ENCODE results near the gene HOXD10.

The HOXD10 gene

GRCh38 chr2:176136374-176137251, 20.0 kb downstream of the HOXD10 start:
- peak; percentile 64 for DNase-seq (ENCODE audit: low spot score)

- no peak for DNase-seq (ENCODE audit: low spot score)
These were observed 20.6 kb downstream of the HOXD10 start for GRCh38 chr2:176137252-176137580.

GRCh38 chr2:176137906-176138305, 21.3 kb downstream of the HOXD10 start:
- DNase-seq (ENCODE audit: low spot score): peak; percentile 44

GRCh38 chr2:176138526-176138922, 21.9 kb downstream of the HOXD10 start:
- peak; percentile 39 for DNase-seq (ENCODE audit: low spot score)

- DNase-seq (ENCODE audit: low spot score): peak; percentile 66
These were observed 22.5 kb downstream of the HOXD10 start for GRCh38 chr2:176138923-176139660.

- peak; percentile 74 for DNase-seq (ENCODE audit: low spot score)
These were observed 23.3 kb downstream of the HOXD10 start for GRCh38 chr2:176139661-176140512.

GRCh38 chr2:176140513-176141317, 24.1 kb downstream of the HOXD10 start:
- peak; percentile 95 for DNase-seq (ENCODE audit: low spot score)

- no peak for DNase-seq (ENCODE audit: low spot score)
These were observed 25.7 kb downstream of the HOXD10 start for GRCh38 chr2:176142281-176142680.

- no peak for DNase-seq (ENCODE audit: low spot score)
These were observed 28.7 kb downstream of the HOXD10 start for GRCh38 chr2:176145085-176145969.

GRCh38 chr2:176146101-176146500, 29.5 kb downstream of the HOXD10 start:
- no peak for DNase-seq (ENCODE audit: low spot score)

- no peak for DNase-seq (ENCODE audit: low spot score)
These were observed 30.1 kb downstream of the HOXD10 start for GRCh38 chr2:176146645-176147044.

GRCh38 chr2:176147210-176147799, 30.7 kb downstream of the HOXD10 start:
- no peak for DNase-seq (ENCODE audit: low spot score)

GRCh38 chr2:176147800-176148496, 31.4 kb downstream of the HOXD10 start:
- no peak for DNase-seq (ENCODE audit: low spot score)

- DNase-seq (ENCODE audit: low spot score): no peak
These were observed 32.3 kb downstream of the HOXD10 start for GRCh38 chr2:176148751-176149421.

GRCh38 chr2:176149481-176149938, 32.9 kb downstream of the HOXD10 start:
- DNase-seq (ENCODE audit: low spot score): no peak

GRCh38 chr2:176149939-176150583, 33.5 kb downstream of the HOXD10 start:
- DNase-seq (ENCODE audit: low spot score): no peak

GRCh38 chr2:176150584-176151441, 34.2 kb downstream of the HOXD10 start:
- DNase-seq (ENCODE audit: low spot score): no peak

All from GM03348 (cell line).